ENCODE data around the gene MORN5. TPM values are rescaled to one million over a fixed set of nuclear protein-coding genes. Genes with fewer than 3 reads are reported as not detected.

MORN5 gene
- total RNA-seq, 1 donor from 2014 or later: not detected

- intact Hi-C loops (cut with micrococcal nuclease): no loop called here
- H3K27me3 Mint-ChIP-seq: peaks cover 7% of the 10 kb centered on the region
- H3K27ac Mint-ChIP-seq: no peak overlapping the region
- no peaks in the 10 kb centered on the region for H3K9me3 Mint-ChIP-seq
- H3K36me3 Mint-ChIP-seq (ENCODE audit: low read depth): peaks cover 10% of the 10 kb centered on the region
- ChIA-PET POLR2A (no interaction called here), CTCF (no interaction called here)
- ATAC-seq (ENCODE audit: low read depth) (no peak), DNase-seq (no peak)
- TF ChIP-seq, protein P1, sequence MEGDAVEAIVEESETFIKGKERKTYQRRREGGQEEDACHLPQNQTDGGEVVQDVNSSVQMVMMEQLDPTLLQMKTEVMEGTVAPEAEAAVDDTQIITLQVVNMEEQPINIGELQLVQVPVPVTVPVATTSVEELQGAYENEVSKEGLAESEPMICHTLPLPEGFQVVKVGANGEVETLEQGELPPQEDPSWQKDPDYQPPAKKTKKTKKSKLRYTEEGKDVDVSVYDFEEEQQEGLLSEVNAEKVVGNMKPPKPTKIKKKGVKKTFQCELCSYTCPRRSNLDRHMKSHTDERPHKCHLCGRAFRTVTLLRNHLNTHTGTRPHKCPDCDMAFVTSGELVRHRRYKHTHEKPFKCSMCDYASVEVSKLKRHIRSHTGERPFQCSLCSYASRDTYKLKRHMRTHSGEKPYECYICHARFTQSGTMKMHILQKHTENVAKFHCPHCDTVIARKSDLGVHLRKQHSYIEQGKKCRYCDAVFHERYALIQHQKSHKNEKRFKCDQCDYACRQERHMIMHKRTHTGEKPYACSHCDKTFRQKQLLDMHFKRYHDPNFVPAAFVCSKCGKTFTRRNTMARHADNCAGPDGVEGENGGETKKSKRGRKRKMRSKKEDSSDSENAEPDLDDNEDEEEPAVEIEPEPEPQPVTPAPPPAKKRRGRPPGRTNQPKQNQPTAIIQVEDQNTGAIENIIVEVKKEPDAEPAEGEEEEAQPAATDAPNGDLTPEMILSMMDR (IDR thresholded peaks at IDR 0.05): no peak
- no peak overlapping the region for H3K4me3 Mint-ChIP-seq
- H3K4me1 Mint-ChIP-seq: no peaks in the 10 kb centered on the region
Measured at GRCh38 chr9:122234022-122234748, 74.5 kb downstream of the MORN5 start.

DNA sequence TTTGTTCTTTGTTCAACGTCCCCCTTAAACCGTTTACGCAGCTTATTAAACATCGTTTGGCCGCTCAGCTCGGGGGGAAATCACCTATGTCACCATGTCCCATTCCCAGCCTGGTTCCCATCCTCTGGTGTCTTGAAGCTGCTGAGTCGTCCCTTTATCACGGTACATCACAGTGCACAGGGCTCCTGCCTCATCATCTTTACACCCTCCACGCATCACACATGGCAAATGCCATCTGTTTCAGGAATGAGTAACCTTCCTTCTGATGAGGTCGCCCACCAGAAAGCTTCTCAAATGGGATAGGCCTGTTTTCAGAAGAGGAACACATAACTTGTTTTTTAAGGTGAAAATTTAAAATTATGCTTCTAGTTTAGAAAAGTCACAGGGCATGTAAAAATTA, 77.0 kb downstream of the MORN5 start:
- DNase-seq (no peak), ATAC-seq (ENCODE audit: low read depth) (no peak)
- H3K27me3 Mint-ChIP-seq: peaks cover 7% of the 10 kb centered on the region
- peaks cover 33% of the 10 kb centered on the region for H3K36me3 Mint-ChIP-seq (ENCODE audit: low read depth)
- POLR2A ChIA-PET: no interaction called here
- no peak overlapping the region for H3K4me3 Mint-ChIP-seq
- no peak overlapping the region for H3K27ac Mint-ChIP-seq
- CTCF ChIA-PET: no interaction called here
- no peaks in the 10 kb centered on the region for H3K9me3 Mint-ChIP-seq
- no peaks in the 10 kb centered on the region for H3K4me1 Mint-ChIP-seq
- TF ChIP-seq, protein P1 (IDR thresholded peaks at IDR 0.05): no peak
- intact Hi-C loops (cut with micrococcal nuclease): no loop called here

DNA sequence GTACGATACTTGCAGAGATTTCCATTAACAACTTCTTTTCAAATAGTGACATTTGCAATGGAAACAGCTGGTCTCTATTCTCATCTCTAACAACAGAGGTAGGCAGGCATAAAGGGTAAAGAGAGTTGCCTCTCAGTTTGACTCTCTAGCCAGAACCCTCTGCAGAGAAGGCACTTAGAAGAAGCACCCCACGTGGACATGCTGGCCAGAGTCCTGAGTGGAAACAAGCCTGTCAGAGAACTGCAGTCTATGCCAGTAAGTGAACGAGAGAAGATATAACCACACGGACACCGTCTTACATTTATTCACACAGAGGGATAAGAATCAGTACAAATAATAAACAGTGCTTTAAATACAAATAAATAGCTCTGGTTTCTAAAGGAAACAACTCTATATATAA, 80.0 kb downstream of the MORN5 start:
- Mint-ChIP-seq H3K4me3 (no peak overlapping the region), H3K36me3 (ENCODE audit: low read depth) (peaks cover 63% of the 10 kb centered on the region), H3K9me3 (no peaks in the 10 kb centered on the region), H3K27ac (no peak overlapping the region), H3K27me3 (no peaks in the 10 kb centered on the region), H3K4me1 (no peaks in the 10 kb centered on the region)
- TF ChIP-seq, protein P1 (IDR thresholded peaks at IDR 0.05): no peak
- ChIA-PET POLR2A (no interaction called here), CTCF (no interaction called here)
- ATAC-seq (ENCODE audit: low read depth): no peak
- intact Hi-C loops (cut with micrococcal nuclease): no loop called here
- no peak for DNase-seq

GRCh38 chr9:122244349-122244748, 84.6 kb downstream of the MORN5 start:
- ChIA-PET POLR2A (no interaction called here), CTCF (no interaction called here)
- ATAC-seq (ENCODE audit: low read depth) (no peak), DNase-seq (no peak)
- H3K36me3 Mint-ChIP-seq (ENCODE audit: low read depth): peaks cover 83% of the 10 kb centered on the region
- no peaks in the 10 kb centered on the region for H3K4me1 Mint-ChIP-seq
- TF ChIP-seq, protein P1 (IDR thresholded peaks at IDR 0.05): no peak
- H3K27ac Mint-ChIP-seq: no peak overlapping the region
- H3K9me3 Mint-ChIP-seq: no peaks in the 10 kb centered on the region
- no peak overlapping the region for H3K4me3 Mint-ChIP-seq
- H3K27me3 Mint-ChIP-seq: no peaks in the 10 kb centered on the region
- intact Hi-C loops (cut with micrococcal nuclease): no loop called here

DNA sequence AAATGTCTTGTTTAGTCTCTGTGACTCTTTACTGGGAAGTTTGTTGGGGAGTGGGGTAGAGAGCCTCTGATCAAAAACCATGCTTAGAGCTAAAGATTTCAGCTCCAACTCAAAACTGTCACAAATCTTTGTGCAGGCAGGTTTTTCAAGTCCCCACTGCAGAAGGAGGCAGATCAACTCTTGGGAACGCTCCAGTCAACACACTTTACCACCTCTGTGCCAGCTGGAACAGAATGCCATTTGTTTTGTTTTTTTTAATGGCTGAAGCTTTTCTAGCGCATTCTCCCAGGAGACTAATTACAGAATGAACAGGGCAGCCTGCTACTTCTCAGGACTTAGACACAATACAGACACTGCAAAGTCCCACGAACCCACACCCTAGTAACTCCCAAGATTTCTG, 87.0 kb downstream of the MORN5 start:
- no peaks in the 10 kb centered on the region for H3K27me3 Mint-ChIP-seq
- no peak for DNase-seq
- TF ChIP-seq, protein P1 (IDR thresholded peaks at IDR 0.05): no peak
- H3K36me3 Mint-ChIP-seq (ENCODE audit: low read depth): peaks cover 79% of the 10 kb centered on the region
- no peak for ATAC-seq (ENCODE audit: low read depth)
- no peaks in the 10 kb centered on the region for H3K9me3 Mint-ChIP-seq
- CTCF ChIA-PET: no interaction called here
- H3K4me3 Mint-ChIP-seq: no peak overlapping the region
- no peak overlapping the region for H3K27ac Mint-ChIP-seq
- intact Hi-C loops (cut with micrococcal nuclease): no loop called here
- H3K4me1 Mint-ChIP-seq: no peaks in the 10 kb centered on the region
- POLR2A ChIA-PET: no interaction called here

Data from activated B cell treated with CpG ODN at 0.5 μM for 24 hours (primary cell).